COLO668 (cell line): ENCODE measurements around the gene KPNA6.
"Not testable (repeated sequence)": the region's sequence is repeated elsewhere in the genome, so short reads cannot be mapped to it uniquely, and the experiment has no call there.

Source experiments
- DNase-seq: peaks from one replicate; lab custom pipeline; 2025; ENCODE audit not compliant: unreplicated experiment; lab: John Stamatoyannopoulos, UW

Gene KPNA6

GRCh38 chr1:32100359-32100758 lies 7.5 kb upstream of the KPNA6 start:
- DNase-seq: no peak

GRCh38 chr1:32100807-32101708 lies 6.8 kb upstream of the KPNA6 start:
- no peak for DNase-seq

GRCh38 chr1:32104127-32104526 lies 3.7 kb upstream of the KPNA6 start:
- no peak for DNase-seq

GRCh38 chr1:32105338-32105737 lies 2.5 kb upstream of the KPNA6 start:
- DNase-seq: no peak

- no peak for DNase-seq
Observed at GRCh38 chr1:32106663-32107275, 1.1 kb upstream of the KPNA6 start.

- no peak for DNase-seq
Observed at GRCh38 chr1:32111040-32111623, 3.3 kb downstream of the KPNA6 start.

- no peak for DNase-seq
Observed at GRCh38 chr1:32111789-32112188, 3.9 kb downstream of the KPNA6 start.

GRCh38 chr1:32112806-32113375 lies 5.0 kb downstream of the KPNA6 start:
- DNase-seq: no peak

- not testable (repeated sequence) for DNase-seq
Observed at GRCh38 chr1:32113436-32113835, 5.6 kb downstream of the KPNA6 start.

GRCh38 chr1:32114420-32114819 lies 6.6 kb downstream of the KPNA6 start:
- no peak for DNase-seq

- DNase-seq: no peak
Observed at GRCh38 chr1:32115496-32115895, 7.6 kb downstream of the KPNA6 start.

- DNase-seq: no peak
Observed at GRCh38 chr1:32116531-32116930, 8.7 kb downstream of the KPNA6 start.

- no peak for DNase-seq
Observed at GRCh38 chr1:32122151-32122550, 14.3 kb downstream of the KPNA6 start.

- not testable (repeated sequence) for DNase-seq
Observed at GRCh38 chr1:32123361-32123760, 15.5 kb downstream of the KPNA6 start.

- DNase-seq: no peak
Observed at GRCh38 chr1:32125313-32125712, 17.5 kb downstream of the KPNA6 start.

- DNase-seq: no peak
Observed at GRCh38 chr1:32126770-32127169, 18.9 kb downstream of the KPNA6 start.

GRCh38 chr1:32127409-32128198 lies 19.7 kb downstream of the KPNA6 start:
- no peak for DNase-seq

- no peak for DNase-seq
Observed at GRCh38 chr1:32128479-32128878, 20.6 kb downstream of the KPNA6 start.

- DNase-seq: no peak
Observed at GRCh38 chr1:32128964-32129363, 21.1 kb downstream of the KPNA6 start.

GRCh38 chr1:32133950-32134280 lies 26.1 kb downstream of the KPNA6 start:
- not testable (repeated sequence) for DNase-seq

- DNase-seq: no peak
Observed at GRCh38 chr1:32137111-32137510, 29.3 kb downstream of the KPNA6 start.
